Heart right ventricle (tissue), 16 donors: ENCODE results near the gene SPATA2. TPM values are rescaled to one million over a fixed set of nuclear protein-coding genes. Genes with fewer than 3 reads are reported as not detected.

Experiments used
- ATAC-seq, 8 donors: fragments of 200-7000 bp; cut with Tn5 transposase; one replicate each; pipeline ENCODE4 v1.9.1; 2020; ENCODE audit warnings: mild to moderate bottlenecking in 8 of 8, moderate library complexity in 8 of 8, moderate number of reproducible peaks in 1 of 8
- DNase-seq, 2 donors: peaks; one replicate each; pipeline ENCODE4 v3.0.0-alpha.2; 2020
- H3K27ac ChIP-seq, 10 donors: fragments of 200-600 bp; sonication (generic) in 2 of 10; one replicate each; pipeline versions ENCODE4 v1.5.0 to v1.8.0; 2020 to 2022; ENCODE audit warnings: mild to moderate bottlenecking in 3 of 10
- H3K27me3 ChIP-seq, 7 donors: fragments of 200-600 bp; one replicate each; pipeline ENCODE4 v1.8.0; 2021 to 2022; ENCODE audit warnings: mild to moderate bottlenecking in 2 of 7
- H3K36me3 ChIP-seq, 9 donors: fragments of 200-600 bp; sonication (generic) in 1 of 9; one replicate each; pipeline versions ENCODE4 v1.5.0 to v1.8.0; 2020 to 2022; ENCODE audit warnings: mild to moderate bottlenecking in 2 of 9
- H3K4me1 ChIP-seq, 9 donors: fragments of 200-600 bp; sonication (generic) in 1 of 9; one replicate each; pipeline versions ENCODE4 v1.5.0 to v1.8.0; 2020 to 2022; ENCODE audit warnings: mild to moderate bottlenecking in 4 of 9
- H3K4me3 ChIP-seq, 10 donors: fragments of 200-600 bp; sonication (generic) in 2 of 10; one replicate each; pipeline versions ENCODE4 v1.5.0 to v1.8.0; 2020 to 2022; ENCODE audit warnings: mild to moderate bottlenecking in 7 of 10, moderate library complexity in 2 of 10
- H3K9me3 ChIP-seq, 11 donors: fragments of 200-600 bp in 10 of 11; sonication (generic) in 2 of 11; one replicate each; pipeline versions ENCODE4 v1.5.0 to v1.8.0; 2013 to 2022; ENCODE audit warnings: mild to moderate bottlenecking in 2 of 11, control low read depth in 1 of 11, moderate library complexity in 1 of 11
- CTCF ChIP-seq, 9 donors: fragments of 200-600 bp; sonication (generic) in 2 of 9; IDR thresholded peaks; one replicate each; pipeline versions ENCODE4 v1.5.0 to v1.8.0; 2021 to 2022; ENCODE audit warnings: antibody characterized with exemption in 9 of 9, mild to moderate bottlenecking in 5 of 9, moderate library complexity in 1 of 9
- WGBS, 2 donors: extraction: QIAGEN DNeasy Blood & Tissue Kit; methylation state at CpG; one replicate each; pipeline ENCODE4 v1.1.7; 2013; ENCODE audit warnings: inconsistent platforms in 1 of 2; 5-methylcytosine and 5-hydroxymethylcytosine counted together
- intact Hi-C, 10 donors: fragments of 100-400 bp; cut with DNase I; formaldehyde crosslinking; loops; one replicate each; pipeline versions ENCODE4 v1.11.1 to v1.14.2; 2022
- polyA plus RNA-seq, 2 donors: library from polyadenylated mRNA; stranded (reverse); fragments of 200-250 nt; gene quantifications; one replicate each; pipeline ENCODE4 v1.2.3, GENCODE V29; 2013
- total RNA-seq, 10 donors: library from RNA; stranded (reverse); fragmentation: NEBNext Ultra II Directional in 3 of 10; extraction: Animal tissue kit (Norgen Biotek cat#: 25700) in 3 of 10; gene quantifications; one replicate each; pipeline versions ENCODE4 v1.2.1 to v1.2.4, GENCODE V29; 2021 to 2023
- donor health status: Arrhythmogenic right ventricular cardiomyopathy.
- donor health status: ischemic (EF 13 %, LVEDD 7.1; RV severe dilation, severe dysfunction).
- donor health status: healthy with polysubstance abuse.
- donor health status: DM: no; HTN: yes; CAD: no.
- donor health status: DM: no; HTN: no; CAD: no.
- donor health status: ischemic (EF 25% LVEDD 6.9; RV normal size, moderate dysfunction).
- donor health status: ischemic (EF 25% LVEDD 5.7; RV mildly dilated, moderate dysfunction).
- donor health status: healthy.
- donor health status: DM: yes; HTN: yes; CAD: no.
- donor health status: Ischemic cardiomyopathy.
- donor health status: ischemic (EF 35%, LVEDD 5.7; RV mildly dilated, moderate dysfunction).
- donor health status: nonischemic (EF 11% LVEDD 7.7; RV severe dilation, severe dysfunction).
- donor health status: DM: yes; HTN: yes; CAD: no.
- donor health status: PGD.
- donor health status: ischemic (EF 29% LVEDD 5.4; RV normal size, mild dysfunction).
- donor health status: nonischemic (EF 23%, LVEDD 6.1; RV moderate dilation, normal function).

The SPATA2 gene
- total and polyA plus RNA-seq, 12 donors = 4.8 to 11.8 (median 6.6) TPM

DNA sequence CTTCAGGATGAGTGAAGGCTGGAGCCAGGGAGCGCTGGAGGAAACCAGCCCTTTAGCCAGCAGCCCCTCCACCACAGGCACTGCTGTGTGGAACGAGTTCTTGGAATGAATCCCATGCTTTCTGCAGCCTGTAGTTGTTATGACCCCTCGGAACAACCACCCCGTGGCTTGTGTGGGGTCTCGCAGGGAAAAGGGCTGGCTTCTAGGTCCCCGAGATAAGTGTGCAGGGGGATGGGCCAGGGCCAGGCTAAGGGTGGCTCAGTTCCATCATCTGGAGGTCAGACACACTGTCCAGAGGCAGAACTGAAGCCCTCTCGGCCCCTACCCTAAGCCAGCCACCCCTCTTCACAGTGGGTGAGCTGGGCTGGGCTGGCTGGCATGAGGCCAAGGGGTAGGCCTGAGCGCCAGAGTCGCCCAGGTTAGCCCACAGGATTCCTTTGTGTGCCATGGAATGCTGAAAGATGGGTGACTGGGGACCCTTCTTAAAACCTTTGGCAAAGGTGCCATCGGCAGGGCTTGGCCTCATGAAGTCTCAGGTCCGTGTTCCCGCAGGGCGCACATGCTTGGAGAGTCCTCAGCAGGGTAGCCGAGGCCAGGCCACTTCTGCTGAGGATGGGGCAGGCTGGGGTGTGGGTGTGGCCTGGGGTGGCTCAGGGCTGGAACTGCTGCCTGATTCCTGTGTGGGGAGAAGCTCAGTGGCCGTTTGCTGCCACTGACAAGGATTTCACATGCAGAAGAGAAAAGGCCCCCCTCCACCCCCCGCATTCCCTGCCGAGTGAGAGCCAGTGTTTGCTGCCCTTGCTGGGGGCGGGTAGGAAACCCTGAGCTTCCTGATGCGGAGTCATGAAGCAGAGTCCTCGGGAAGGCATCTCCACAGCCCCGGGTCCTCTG lies 24.6 kb downstream of the SPATA2 start:
- TF ChIP-seq CTCF (IDR thresholded peaks at IDR 0.05) = no peak
- no peak for DNase-seq
- H3K27me3 ChIP-seq = no peaks in the 10 kb centered on the region

GRCh38 chr20:49889935-49890333 lies 25.4 kb downstream of the SPATA2 start:
- peaks cover 0 to 46% (median under 1%) of the 10 kb centered on the region in 9 donors for H3K36me3 ChIP-seq
- no peaks in the 10 kb centered on the region for H3K27me3 ChIP-seq
- no peak overlapping the region for H3K4me3 ChIP-seq
- H3K9me3 ChIP-seq = no peaks in the 10 kb centered on the region
- H3K4me1 ChIP-seq = peaks cover 27 to 81% (median 70%) of the 10 kb centered on the region in 9 donors
- 72 to 79% methylated on average over 9 of the region's 9 CpGs for WGBS, 2 donors
- H3K27ac ChIP-seq = peak overlapping the region in 4 of 10 donors; percentile 0 to 79 (median 59)
- peak in 5 of 9 donors; percentile 6 to 29 (median 12) for TF ChIP-seq CTCF (IDR thresholded peaks at IDR 0.05)
- no peak for ATAC-seq
- intact Hi-C loops = loop anchor here in 3 of 10 donors (2.0 to 5.0 kb wide), 3 partner anchors 38 to 279 kb away; no protein-coding TSS in a partner anchor
- DNase-seq = no peak

More for the DNA sequence above, 24.6 kb downstream of the SPATA2 start:
- 53 to 58% methylated on average over 21 of the region's 21 CpGs for WGBS, 2 donors
- ATAC-seq = peak in 4 of 8 donors; percentile 23 to 50 (median 46)
- Histone ChIP-seq H3K27ac (peak overlapping the region in 5 of 10 donors; percentile 7 to 51 (median 10)), H3K9me3 (no peaks in the 10 kb centered on the region), H3K36me3 (peaks cover 0 to 39% (median 0%) of the 10 kb centered on the region in 9 donors), H3K4me1 (peaks cover 27 to 81% (median 70%) of the 10 kb centered on the region in 9 donors), H3K4me3 (no peak overlapping the region)
- intact Hi-C loops = no loop called here

DNA sequence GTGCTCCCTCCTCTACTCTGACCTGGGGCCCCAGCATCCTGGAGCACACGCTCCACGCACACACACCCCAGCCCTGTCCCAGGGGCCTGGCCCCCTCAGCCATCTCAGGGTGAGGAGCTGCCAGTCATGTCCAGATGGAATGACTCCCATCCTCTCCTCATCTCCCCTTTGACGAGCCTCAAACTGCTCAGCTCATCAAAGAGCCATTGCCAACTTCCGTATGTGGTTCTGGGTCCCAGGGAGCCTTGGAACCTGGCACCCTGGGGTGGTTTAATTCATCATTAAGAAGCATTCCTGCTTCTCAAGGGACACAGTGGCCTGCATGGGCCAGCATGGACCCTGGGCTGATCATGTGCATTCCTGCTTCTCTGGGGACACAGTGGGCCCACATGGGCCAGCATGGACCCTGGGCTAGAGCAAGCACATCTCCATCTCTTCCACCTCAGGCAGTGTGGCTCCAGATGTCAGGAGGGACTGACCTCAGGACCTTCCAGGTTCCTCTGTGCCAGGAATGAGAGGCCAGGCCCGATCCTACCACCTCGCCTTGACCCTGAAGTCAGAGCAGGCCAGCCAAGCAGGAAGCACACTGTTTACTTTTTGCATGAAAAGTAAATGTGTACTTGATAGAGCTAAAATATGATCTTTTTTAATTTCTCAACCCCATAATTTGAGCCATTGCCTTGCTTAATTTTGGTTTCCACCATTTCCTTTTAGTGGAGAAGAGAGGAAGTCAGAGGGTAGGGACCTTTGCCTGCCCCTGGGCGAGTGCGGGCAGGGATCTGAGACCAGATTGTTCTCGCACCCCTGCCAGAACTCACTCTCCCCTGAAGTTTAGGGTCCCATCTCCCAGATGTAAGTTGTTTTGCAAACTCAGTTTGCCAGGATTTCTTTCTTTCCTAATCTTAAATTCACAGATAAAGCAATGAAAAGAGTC lies 26.1 kb downstream of the SPATA2 start:
- no peaks in the 10 kb centered on the region for H3K9me3 ChIP-seq
- peaks cover 0 to 53% (median 7%) of the 10 kb centered on the region in 9 donors for H3K36me3 ChIP-seq
- TF ChIP-seq CTCF (IDR thresholded peaks at IDR 0.05) = no peak
- ATAC-seq = no peak
- no peak for DNase-seq
- intact Hi-C loops = loop anchor here in 3 of 10 donors (2.0 to 5.0 kb wide), 3 partner anchors 37 to 278 kb away; no protein-coding TSS in a partner anchor
- H3K4me1 ChIP-seq = peaks cover 27 to 77% (median 69%) of the 10 kb centered on the region in 9 donors
- peak overlapping the region in 7 of 10 donors; percentile 0 to 79 (median 60) for H3K27ac ChIP-seq
- no peaks in the 10 kb centered on the region for H3K27me3 ChIP-seq
- WGBS, 2 donors = 77 to 83% methylated on average over 9 of the region's 9 CpGs
- H3K4me3 ChIP-seq = no peak overlapping the region
